ENCODE measurements around the gene MAPK8IP2. TPM values are rescaled to one million over a fixed set of nuclear protein-coding genes. Genes with fewer than 3 reads are reported as not detected.

MAPK8IP2 gene
- total and polyA plus RNA-seq, 7 donors = 0.12 to 0.34 (median 0.16) TPM

- TF ChIP-seq CTCF (IDR thresholded peaks at IDR 0.05) = no peak
- Histone ChIP-seq H3K4me1 (no peaks in the 10 kb centered on the region), H3K36me3 (ENCODE audit: insufficient read depth in 1 of 2, low read depth in 1 of 2) (no peaks in the 10 kb centered on the region), H3K4me3 (no peak overlapping the region), H3K27ac (no peak overlapping the region), H3K27me3 (ENCODE audit: insufficient read depth in 3 of 3, low read length in 2 of 3) (peaks cover 0 to 30% (median 5%) of the 10 kb centered on the region in 3 donors), H3K9me3 (no peaks in the 10 kb centered on the region)
- ATAC-seq = no peak
- WGBS, 3 donors = 76 to 84% (median 84%) methylated on average over 11 of the region's 11 CpGs
- intact Hi-C loops (cut with DNase I) = no loop called here
- DNase-seq = no peak
Measured at GRCh38 chr22:50610041-50610451, 9.5 kb downstream of the MAPK8IP2 start.

GRCh38 chr22:50610581-50610980, 10.0 kb downstream of the MAPK8IP2 start:
- WGBS, 3 donors = 86 to 90% (median 87%) methylated on average over 15 to 17 of the region's 17 CpGs
- TF ChIP-seq CTCF (IDR thresholded peaks at IDR 0.05) = no peak
- no peak overlapping the region for H3K27ac ChIP-seq
- no peak for ATAC-seq
- no peaks in the 10 kb centered on the region for H3K4me1 ChIP-seq
- intact Hi-C loops (cut with DNase I) = no loop called here
- H3K36me3 ChIP-seq (ENCODE audit: insufficient read depth in 1 of 2, low read depth in 1 of 2) = no peaks in the 10 kb centered on the region
- peaks cover 0 to 26% (median 3%) of the 10 kb centered on the region in 3 donors for H3K27me3 ChIP-seq (ENCODE audit: insufficient read depth in 3 of 3, low read length in 2 of 3)
- DNase-seq = no peak
- H3K9me3 ChIP-seq = no peaks in the 10 kb centered on the region
- no peak overlapping the region for H3K4me3 ChIP-seq

- no peak for TF ChIP-seq CTCF (IDR thresholded peaks at IDR 0.05)
- Histone ChIP-seq H3K9me3 (no peaks in the 10 kb centered on the region), H3K36me3 (ENCODE audit: insufficient read depth in 1 of 2, low read depth in 1 of 2) (no peaks in the 10 kb centered on the region), H3K4me1 (no peaks in the 10 kb centered on the region), H3K4me3 (no peak overlapping the region), H3K27me3 (ENCODE audit: insufficient read depth in 3 of 3, low read length in 2 of 3) (peaks cover 0 to 21% (median 3%) of the 10 kb centered on the region in 3 donors), H3K27ac (no peak overlapping the region)
- ATAC-seq (no peak), DNase-seq (no peak)
- 85 to 88% (median 87%) methylated on average over 26 of the region's 26 CpGs for WGBS, 3 donors
- intact Hi-C loops (cut with DNase I) = no loop called here
Measured at GRCh38 chr22:50611341-50612060, 10.9 kb downstream of the MAPK8IP2 start.

- no peak for DNase-seq
- no peak for TF ChIP-seq CTCF (IDR thresholded peaks at IDR 0.05)
- intact Hi-C loops (cut with DNase I) = no loop called here
- Histone ChIP-seq H3K9me3 (no peaks in the 10 kb centered on the region), H3K27ac (no peak overlapping the region), H3K4me3 (no peak overlapping the region), H3K36me3 (ENCODE audit: insufficient read depth in 1 of 2, low read depth in 1 of 2) (no peaks in the 10 kb centered on the region), H3K4me1 (no peaks in the 10 kb centered on the region), H3K27me3 (ENCODE audit: insufficient read depth in 3 of 3, low read length in 2 of 3) (peaks cover 0 to 20% (median 3%) of the 10 kb centered on the region in 3 donors)
- ATAC-seq = no peak
- WGBS, 3 donors = 58 to 66% (median 58%) methylated on average over 6 of the region's 6 CpGs
Measured at GRCh38 chr22:50612168-50612527, 11.6 kb downstream of the MAPK8IP2 start.

All from psoas muscle (tissue), 8 donors.